HG03159 (cell line): ENCODE results near the gene SV2B.

Experiments used
- ATAC-seq: cut with Tn5 transposase; IDR thresholded peaks from one replicate; pipeline ENCODE4 v1.9.1; 2021; ENCODE audit warnings: mild to moderate bottlenecking, moderate library complexity; ENCODE audit not compliant: unreplicated experiment

Gene SV2B

DNA sequence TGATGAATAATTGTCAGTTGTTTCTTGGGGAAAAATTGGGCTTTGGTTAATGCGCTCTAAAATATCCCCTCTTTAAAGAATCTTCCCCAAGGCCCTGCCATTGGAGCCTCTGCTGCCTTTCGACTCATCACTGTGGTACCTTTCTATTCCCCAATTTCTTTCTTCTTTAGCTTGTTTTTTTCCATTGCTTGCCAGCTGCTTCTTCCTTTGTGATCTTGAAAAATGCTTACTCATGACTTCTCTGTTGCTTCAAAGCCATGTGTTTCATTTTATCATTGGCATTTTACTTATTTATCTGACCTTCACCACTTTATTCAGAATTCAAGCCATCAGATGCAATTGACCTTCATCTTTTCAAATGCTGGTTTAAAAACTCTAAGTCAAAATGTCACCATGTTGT lies 84.4 kb downstream of the SV2B start:
- ATAC-seq = no peak

DNA sequence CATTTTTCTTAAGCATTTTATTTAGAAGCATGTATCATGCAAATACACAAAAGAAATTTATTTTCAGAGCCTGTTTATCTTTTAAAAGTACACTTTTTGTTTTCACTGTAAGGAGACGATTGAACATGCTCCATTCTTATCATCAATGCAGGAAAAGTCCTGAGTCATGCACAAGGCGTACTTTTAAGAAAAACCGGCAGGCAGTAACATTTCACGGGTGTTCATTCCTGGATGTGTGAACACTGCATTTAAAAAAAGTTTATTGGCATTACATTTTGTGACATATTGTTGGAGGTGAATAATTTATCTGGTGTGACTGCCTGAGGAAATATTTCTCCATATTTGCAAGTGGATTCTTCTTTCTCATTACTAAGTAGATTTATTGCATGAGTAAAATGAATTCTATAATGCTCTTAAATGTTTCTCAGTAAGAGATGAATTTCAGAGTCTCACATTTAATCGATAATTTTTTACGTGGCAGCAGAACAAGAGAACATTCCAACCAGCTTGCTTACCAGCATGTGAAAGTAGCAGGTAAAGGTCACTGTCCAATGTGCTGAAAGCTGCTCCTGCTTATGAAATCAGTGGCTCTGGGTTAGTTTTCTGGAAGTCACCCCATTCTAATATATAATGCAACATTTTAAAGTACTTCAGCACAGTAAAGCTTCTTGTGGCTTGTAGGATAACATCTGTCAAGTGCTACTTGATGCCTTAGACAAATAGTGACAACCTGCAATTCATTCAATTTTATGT lies 87.0 kb downstream of the SV2B start:
- no peak for ATAC-seq

DNA sequence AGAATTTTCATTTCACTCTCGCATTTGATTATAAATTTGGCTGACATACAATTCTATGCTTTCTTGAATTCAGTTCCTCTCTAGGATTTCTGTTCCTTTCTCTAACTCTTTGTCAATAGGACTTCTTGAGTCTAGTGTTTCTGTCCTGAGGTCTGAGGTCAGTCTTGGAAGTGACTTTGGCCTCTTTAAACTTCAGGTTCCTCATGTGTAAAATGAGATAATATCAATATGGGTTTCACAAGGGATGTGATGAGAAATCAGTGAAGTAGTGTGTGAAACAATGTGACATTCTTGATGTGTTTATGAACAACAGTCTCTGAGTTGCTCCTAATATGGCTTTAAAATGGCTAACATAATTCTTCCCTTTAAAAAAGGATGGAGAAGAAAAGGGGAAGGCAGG lies 92.2 kb downstream of the SV2B start:
- ATAC-seq = no peak

DNA sequence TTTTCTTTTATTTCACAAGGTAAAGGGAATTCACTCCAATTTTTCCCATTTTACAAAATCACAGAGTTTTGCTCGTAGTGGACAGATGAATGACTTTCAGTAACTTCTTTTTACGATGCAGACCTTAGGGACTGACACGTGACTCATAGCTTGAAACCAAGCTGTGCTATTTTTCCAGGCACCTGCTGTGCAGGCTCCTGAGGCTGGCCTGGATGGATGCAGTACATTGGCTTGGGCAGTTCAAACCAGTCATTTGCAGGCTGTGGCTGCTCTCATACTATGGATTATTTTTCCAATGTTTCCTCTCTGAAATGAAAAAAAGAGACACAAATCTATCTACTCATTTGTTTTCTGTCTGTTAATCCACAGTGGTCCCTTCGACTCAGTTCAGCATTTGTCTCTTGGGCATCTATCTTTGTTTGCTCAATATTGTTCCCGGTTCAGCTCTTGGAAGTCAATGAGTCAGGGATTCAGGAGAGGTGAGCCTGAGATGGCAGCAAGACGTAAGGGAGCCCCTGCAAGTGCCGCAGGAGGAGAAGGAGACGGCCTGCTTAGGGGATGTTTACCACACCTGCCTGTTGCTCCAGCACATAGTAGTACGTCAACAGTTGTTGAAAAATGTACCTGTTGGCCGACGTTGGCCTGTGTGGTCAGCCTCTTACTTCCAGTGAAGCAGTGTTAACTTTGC lies 92.8 kb downstream of the SV2B start:
- no peak for ATAC-seq

DNA sequence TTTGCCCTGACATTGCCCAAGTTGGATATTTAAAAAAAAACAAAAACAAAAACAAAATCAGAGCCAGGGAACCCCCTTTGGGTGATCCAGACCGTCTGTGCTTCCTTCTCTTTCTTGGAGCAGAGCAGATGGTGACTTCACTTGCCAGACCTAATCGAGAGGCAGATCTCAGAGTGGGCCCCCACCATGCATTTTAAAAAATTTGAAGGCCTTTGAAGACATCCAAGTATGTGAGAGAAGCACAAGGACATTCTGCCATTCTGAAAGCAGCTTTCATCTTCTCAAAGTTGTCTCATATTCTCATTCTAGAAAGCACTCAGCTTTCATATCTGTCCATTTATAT lies 93.3 kb downstream of the SV2B start:
- no peak for ATAC-seq

DNA sequence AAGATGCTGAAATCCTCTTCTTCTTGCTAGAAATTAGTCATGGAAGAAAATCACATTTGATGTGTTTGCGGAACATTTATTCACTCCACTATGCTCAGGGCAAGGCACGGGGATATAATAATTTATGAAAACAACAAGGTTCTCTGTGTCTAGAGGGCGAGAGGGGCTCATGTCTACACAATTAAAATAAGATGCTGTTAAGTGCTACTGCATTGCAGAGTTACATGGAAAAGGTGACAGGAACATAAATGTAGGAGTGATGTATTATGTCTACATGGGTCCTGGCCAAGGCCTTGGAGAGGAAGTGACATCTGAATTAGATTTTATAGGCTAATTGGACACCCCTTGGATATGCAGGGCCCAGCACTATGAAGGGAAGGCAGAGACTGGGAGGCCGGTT lies 96.1 kb downstream of the SV2B start:
- no peak for ATAC-seq

DNA sequence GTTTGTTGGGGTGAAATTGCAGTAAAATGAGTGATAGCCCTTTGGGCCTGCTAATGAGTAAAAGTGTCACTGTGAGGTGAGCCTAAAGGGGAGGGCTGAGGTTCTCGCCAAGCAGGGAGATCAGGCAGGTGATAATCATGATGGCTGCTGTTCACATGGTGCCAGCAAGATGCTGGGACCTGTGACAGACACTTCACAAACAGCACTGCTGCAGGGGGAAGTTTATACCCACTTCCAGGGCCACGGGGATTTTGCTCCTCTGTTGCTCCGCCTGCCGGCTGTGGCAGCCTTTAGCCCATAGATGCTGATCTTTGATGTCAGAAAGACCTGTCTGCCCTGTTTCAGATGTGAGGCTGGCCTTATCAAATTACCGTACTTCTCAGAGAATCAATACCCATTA lies 96.7 kb downstream of the SV2B start:
- no peak for ATAC-seq

DNA sequence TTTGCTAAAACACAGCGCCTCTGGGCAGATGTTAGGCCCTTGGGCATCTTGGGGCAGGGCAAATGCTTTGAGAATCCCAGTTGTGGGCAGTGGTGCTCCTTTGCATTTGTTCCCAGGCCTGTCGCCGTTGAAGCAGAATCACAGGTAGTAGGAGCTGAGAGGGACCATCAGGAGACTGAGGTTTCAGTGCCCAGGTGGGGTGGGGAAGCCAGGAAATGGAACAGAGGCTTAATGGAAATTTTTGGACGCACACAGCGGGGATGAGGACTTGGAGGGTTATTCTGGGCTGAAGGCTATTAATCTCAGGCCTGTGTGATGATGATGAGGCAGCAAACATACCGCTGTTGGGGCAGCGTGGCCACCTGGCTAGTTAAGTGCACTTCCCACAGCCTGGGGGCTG lies 99.5 kb downstream of the SV2B start:
- no peak for ATAC-seq

DNA sequence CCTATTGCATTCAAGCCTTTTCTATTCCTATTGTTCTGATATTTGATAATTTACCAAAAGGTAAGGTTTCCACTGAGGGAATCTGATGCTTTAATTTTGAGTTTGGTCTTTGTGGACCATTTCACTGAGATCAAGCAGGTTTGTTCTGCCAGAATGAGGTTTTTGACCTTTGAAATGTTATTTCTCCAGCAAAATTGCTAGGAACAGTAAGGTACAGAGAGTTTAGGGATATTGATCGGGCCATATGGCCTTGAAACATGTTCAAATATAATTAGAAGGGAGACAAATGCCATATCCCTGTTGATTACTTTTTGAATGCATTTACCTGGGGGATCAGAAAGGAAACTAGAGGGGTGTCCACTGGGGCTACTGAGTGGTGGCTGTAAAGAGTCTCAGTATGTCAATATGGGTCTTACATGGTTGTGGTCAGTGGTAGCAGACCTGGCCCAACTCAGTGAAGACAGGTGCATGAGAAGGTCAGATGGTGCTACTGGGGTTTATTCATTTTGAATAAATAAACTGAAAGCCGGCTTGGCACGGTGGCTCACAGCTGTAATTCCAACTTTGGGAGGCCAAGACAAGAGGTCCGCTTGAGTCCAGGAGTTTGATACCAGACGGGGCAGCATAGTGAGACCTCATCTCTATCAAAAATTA lies 100.2 kb downstream of the SV2B start:
- no peak for ATAC-seq

DNA sequence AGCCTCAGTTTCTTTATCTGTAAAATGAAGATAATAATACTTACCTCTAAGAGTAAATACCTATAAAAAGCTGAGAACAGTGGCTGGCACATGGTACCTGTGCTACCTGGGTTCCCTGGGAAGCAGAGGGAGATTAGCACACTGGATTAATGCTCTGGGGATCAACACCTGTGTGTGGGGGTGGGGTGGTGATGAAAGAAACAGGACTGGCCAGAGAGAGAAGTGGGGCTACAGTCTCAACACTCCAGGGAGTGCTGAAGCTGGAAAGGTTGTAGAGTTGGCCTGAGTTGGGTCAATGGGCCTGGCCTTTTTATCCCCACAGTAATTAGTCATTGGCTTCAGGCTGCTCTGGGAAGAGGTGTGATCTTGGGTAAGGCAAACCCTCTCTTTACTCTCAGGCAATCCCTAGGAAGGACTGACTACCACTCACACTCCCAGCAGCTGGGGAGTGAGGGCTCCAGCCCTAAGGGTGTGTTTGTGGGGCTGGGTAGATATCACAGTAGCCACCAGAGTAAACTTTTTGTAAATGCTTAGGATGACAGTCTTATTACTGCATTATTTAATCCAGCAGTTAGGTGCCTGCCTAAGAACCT lies 102.5 kb downstream of the SV2B start:
- no peak for ATAC-seq

DNA sequence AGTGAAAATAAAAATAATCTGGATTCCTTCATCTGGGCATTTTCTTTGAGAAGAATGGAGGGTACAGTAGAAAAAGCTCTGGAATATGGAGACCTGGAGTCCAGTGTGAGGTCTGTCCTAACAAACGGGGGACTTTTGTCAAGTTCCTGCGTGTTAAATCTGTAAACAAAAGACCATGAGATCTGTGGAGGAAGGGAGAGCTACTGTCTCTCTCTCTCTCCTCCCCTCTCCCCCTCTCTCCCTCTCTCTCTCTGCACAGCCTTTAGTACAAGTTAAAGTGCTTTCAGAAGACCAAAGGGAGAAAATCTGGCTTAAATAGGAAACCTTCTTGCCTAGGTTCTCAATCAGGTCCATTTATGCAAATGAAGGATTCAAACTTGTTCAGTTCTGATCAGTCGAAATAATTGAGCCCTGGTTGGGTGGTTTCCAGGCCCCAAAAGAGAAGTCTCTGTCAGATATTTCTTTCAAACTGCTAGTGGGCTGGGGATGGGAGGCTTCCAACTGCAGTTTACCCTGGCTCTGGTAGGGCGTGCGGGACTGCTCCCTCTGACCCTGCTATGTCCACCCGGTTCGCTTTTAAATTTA lies 103.7 kb downstream of the SV2B start:
- no peak for ATAC-seq

DNA sequence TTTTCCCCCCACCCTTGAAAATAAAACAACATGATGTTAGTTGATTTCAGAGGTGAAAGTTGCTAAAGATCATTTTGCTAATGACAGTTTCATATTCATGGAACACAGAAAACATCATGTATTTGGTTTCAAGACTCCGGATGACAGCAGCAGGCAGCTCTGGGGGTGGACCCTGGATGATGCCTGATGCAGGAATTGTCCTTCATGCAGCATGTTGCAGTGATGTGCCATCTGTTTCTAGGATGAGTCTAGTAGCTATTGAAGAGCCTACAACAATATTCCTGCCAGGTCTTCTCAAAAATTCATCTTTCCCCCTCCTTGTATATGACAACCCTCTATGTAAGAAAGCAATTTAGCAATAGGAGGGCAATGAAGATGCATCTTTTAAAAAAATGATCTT lies 108.3 kb downstream of the SV2B start:
- ATAC-seq = no peak

DNA sequence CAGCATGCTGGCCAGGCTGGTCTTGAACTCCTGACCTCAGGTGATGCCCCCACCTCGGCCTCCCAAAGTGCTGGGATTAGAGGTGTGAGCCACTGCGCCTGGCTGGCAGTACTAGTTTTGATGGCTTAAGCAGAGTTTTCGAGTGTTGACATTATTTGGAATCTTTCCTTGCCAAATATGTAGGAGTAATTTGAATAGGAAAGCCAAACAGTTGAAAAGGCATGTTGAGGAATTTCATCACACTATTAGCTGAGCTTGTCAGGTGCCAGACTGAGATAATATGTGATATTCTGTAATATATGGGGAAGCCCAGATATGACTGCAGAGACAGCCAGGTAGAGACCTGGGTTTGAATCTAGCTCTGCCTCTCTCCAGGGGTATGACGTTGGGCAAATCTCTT lies 109.3 kb downstream of the SV2B start:
- no peak for ATAC-seq

DNA sequence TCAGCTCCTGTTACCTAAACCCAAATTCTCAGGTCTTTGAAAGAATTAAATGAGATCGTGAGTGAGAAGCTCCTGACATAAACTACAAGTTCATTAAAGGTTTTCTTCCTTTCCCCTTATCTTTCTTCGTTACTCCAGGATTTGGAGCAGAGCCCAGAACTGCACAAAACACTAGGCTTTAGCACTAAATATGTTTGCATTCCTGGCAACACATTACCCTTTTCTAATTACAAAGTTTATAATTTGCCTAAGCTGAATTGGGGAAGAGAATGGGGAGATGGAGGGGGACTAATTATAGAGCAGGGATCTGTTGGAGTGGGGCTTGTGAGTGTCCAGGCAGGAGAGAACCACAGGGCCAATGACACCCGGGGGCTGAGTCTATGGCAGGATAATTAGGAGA lies 109.7 kb downstream of the SV2B start:
- ATAC-seq = no peak

DNA sequence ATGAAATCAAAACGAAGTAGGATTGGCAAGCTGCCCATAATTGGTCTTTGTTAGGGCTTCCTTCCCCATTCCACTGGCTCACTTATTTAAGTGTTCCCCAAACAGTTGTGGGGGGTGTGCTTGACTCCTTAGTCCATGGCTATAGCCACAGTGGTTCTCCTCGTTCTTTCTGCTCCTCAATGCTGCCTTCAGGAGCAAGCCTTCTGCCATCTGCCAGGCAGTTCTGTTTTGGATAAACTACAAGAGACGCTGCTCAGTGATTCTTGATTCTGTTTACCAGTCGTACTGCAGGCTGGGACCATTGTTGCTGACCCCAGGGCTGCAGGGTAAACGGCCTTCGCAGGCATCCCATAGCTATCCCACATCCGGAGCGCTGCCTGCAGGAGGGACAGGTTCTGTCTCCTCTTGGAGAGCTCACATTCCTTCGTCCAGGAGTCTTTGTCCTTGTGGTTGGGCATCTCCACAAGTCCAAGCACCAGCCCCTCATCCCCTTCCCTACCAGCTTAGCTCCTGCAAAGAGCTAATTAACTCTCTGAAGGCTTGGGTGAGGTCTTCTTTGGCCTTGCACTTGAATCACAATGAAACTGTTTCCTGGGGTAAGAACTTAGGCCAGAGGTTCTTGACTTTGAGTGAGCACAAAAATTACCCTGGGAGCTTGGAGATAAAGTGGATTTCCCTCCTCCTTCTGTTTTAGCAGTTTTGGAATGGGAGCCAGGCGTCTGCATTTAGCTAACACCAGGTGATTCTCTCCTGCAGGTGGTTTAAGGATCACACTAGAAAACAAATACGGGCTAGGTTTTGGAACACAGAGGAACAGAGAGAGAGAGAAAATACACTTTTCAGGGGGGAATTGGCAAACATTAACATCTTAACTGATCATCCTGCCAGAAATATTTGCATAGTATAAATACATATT lies 114.9 kb downstream of the SV2B start:
- no peak for ATAC-seq

DNA sequence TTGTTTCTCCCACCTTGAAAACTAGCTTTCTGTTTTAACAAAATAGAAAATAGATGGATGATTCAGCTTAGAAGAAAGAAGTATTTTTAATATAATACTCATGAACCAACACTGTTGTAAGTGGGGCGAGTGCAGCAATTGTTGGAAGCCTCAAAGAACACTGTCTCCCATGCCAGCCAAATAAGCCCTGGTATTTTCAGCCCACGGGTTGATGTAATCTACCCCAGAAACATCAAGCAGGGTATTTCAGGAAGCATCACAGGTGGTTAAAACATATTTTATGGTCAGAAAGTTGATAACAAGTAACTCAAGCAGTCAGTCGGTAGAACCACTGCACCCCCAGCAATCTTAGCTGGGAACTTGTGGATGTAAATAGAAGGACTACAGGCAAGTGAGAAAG lies 115.9 kb downstream of the SV2B start:
- ATAC-seq = no peak

DNA sequence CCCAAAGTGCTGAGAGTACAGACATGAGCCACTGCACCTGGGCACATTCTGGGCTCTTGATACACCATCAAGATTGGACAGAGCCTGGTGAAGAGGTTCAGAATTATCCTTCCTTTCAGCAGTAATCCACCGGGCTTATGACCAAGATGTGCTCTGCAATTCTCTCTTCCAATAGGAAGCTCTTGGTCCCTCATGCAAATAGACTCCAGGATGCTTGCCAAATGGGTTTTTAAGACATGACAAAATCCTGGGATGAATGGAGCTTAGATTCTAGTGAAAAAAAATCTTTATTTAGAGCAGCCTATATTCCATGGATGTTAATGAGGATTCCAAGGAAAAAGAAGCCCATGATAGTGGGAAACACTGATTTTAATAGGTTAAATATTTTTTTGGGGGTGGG lies 119.1 kb downstream of the SV2B start:
- no peak for ATAC-seq

DNA sequence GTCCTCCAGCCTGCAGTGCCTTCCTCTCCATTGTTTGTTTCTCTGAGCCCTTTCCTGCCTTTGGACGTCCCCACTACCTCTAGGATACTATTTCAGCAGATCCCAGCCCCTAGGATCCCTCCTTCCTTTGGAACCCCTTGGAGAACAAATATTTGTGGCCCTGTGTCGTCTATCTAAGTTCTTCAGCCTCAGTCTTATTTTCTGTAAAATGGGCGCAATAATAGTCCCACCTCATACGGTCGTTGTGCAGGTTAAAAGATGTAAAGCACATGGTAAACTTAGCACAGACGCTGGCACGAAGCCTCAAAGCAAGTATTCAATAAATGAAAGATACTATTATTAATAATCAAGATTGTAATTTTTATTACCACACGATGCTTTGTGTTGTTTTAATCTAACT lies 122.0 kb downstream of the SV2B start:
- no peak for ATAC-seq

DNA sequence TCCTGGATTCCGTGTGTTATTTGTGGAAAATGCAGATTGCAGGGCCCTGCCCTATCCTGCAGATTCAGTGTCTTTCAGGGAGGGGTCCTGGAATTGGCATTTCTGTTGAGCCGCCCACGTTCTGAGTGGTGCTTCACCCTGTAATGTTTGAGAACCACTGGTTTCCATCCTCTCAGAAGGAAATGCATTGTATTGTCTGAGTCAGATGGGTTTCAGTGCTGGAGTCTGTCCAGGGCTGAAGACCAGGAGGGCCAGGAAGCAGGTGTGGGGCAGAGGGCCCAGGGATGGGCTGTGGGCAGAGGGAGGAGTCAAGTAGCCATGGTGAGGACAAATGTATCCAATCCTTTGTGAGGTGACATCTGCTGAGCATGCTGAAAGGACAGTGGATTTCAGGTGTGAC lies 123.8 kb downstream of the SV2B start:
- ATAC-seq = no peak

DNA sequence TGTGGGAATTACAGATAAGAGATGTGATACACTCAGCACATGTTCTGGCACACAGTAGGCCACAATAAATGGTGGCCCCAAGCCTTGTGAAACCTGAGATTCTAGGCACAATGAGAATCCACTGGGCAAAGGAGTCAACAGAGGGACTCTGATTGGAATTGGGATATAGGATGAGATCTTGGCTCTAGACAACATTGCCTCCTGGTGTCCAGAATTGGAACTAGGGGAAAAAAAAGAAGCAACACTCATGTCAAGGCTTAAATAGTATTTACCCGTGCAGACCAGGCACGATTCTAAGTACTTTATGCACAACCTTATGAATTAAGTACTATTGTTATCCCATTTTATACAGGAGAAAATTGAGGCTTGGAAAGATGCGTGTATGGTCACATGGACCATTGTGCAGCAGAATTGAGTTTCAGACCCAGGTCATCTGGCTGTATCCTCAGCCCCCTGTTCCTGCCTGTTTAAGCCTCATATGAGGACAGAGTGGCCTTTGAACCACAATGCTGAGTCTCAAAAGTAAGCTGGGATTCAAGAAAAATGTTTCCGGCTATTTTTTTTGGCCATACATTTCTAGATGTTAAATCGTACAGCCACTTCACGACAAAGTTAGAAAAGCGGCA lies 124.8 kb downstream of the SV2B start:
- ATAC-seq = no peak
